Activated CD8-positive, alpha-beta T cell treated with anti-CD3 and anti-CD28 coated beads for 36 hours (primary cell): Measurements from ENCODE around the gene ELFN2. TPM values are rescaled to one million over a fixed set of nuclear protein-coding genes. Genes with fewer than 3 reads are reported as not detected.

Source experiments
- ATAC-seq: fragments of 200-7000 bp; cut with Tn5 transposase; one replicate; pipeline ENCODE4 v1.10.0; 2021; ENCODE audit warnings: mild to moderate bottlenecking, moderate library complexity
- CTCF ChIA-PET: fragments of 350-600 bp; sonication (Branson Sonifier 250); formaldehyde crosslinking; loops from one replicate; lab custom pipeline; 2021; ENCODE audit warnings: antibody characterized with exemption; lab: Charles Lee
- POLR2A ChIA-PET: fragments of 350-600 bp; sonication (Branson Sonifier 250); formaldehyde crosslinking; loops from one replicate; lab custom pipeline; 2021; ENCODE audit warnings: antibody characterized with exemption; lab: Charles Lee
- DNase-seq: peaks from one replicate; pipeline ENCODE4 v3.0.0-alpha.2; 2020
- H3K27ac Mint-ChIP-seq: one replicate; pipeline ENCODE4 v1.8.0; 2021; ENCODE audit warnings: mild to moderate bottlenecking, mixed read lengths
- H3K27me3 Mint-ChIP-seq: one replicate; pipeline ENCODE4 v1.8.0; 2021; ENCODE audit warnings: mixed read lengths
- H3K36me3 Mint-ChIP-seq: one replicate; pipeline ENCODE4 v1.8.0; 2021; ENCODE audit warnings: low read depth, mixed read lengths
- H3K4me1 Mint-ChIP-seq: one replicate; pipeline ENCODE4 v1.8.0; 2021; ENCODE audit warnings: low read depth, mixed read lengths
- H3K4me3 Mint-ChIP-seq: one replicate; pipeline ENCODE4 v1.8.0; 2021; ENCODE audit warnings: mild to moderate bottlenecking, moderate library complexity, mixed read lengths
- H3K9me3 Mint-ChIP-seq: one replicate; pipeline ENCODE4 v1.8.0; 2021; ENCODE audit warnings: mixed read lengths
- CTCF ChIP-seq: fragments of 200-600 bp; IDR thresholded peaks from one replicate; pipeline ENCODE4 v1.8.0; 2022; ENCODE audit warnings: antibody characterized with exemption, mild to moderate bottlenecking
- intact Hi-C: fragments of 100-400 bp; cut with micrococcal nuclease; formaldehyde crosslinking; loops from one replicate; pipeline ENCODE4 v1.10.0; 2022
- total RNA-seq, 2 experiments: library from RNA; stranded (reverse); gene quantifications; one replicate each; pipeline ENCODE4 v1.2.3, GENCODE V29; 2021

ELFN2 gene
- total RNA-seq, 2 experiments from 2014 or later: 0.51 to 0.52 TPM

GRCh38 chr22:37377138-37377537 is 50.1 kb downstream of the ELFN2 start:
- no peak overlapping the region for H3K4me3 Mint-ChIP-seq
- ATAC-seq (no peak), DNase-seq (no peak)
- no peaks in the 10 kb centered on the region for H3K4me1 Mint-ChIP-seq
- no peaks in the 10 kb centered on the region for H3K36me3 Mint-ChIP-seq
- no peak for TF ChIP-seq CTCF
- no peak overlapping the region for H3K27ac Mint-ChIP-seq
- intact Hi-C loops: no loop called here
- peaks cover 12% of the 10 kb centered on the region for H3K27me3 Mint-ChIP-seq
- POLR2A ChIA-PET: no interaction called here
- H3K9me3 Mint-ChIP-seq: no peaks in the 10 kb centered on the region
- CTCF ChIA-PET: no interaction called here

- H3K27ac Mint-ChIP-seq: no peak overlapping the region
- CTCF ChIA-PET: no interaction called here
Measured at GRCh38 chr22:37376643-37377042, 50.6 kb downstream of the ELFN2 start.

GRCh38 chr22:37375801-37376200 is 51.5 kb downstream of the ELFN2 start:
- peaks cover 12% of the 10 kb centered on the region for H3K27me3 Mint-ChIP-seq
- DNase-seq (no peak), ATAC-seq (no peak)
- no peaks in the 10 kb centered on the region for H3K4me1 Mint-ChIP-seq
- H3K9me3 Mint-ChIP-seq: no peaks in the 10 kb centered on the region
- POLR2A ChIA-PET: no interaction called here
- intact Hi-C loops: no loop called here
- CTCF ChIA-PET: no interaction called here
- H3K36me3 Mint-ChIP-seq: no peaks in the 10 kb centered on the region
- no peak overlapping the region for H3K27ac Mint-ChIP-seq
- no peak for TF ChIP-seq CTCF
- H3K4me3 Mint-ChIP-seq: no peak overlapping the region

More at GRCh38 chr22:37376643-37377042, 50.6 kb downstream of the ELFN2 start:
- no peaks in the 10 kb centered on the region for H3K9me3 Mint-ChIP-seq
- ATAC-seq (no peak), DNase-seq (no peak)
- no peak overlapping the region for H3K4me3 Mint-ChIP-seq
- H3K36me3 Mint-ChIP-seq: no peaks in the 10 kb centered on the region
- no peak for TF ChIP-seq CTCF
- H3K4me1 Mint-ChIP-seq: no peaks in the 10 kb centered on the region
- intact Hi-C loops: no loop called here
- POLR2A ChIA-PET: no interaction called here
- H3K27me3 Mint-ChIP-seq: peaks cover 12% of the 10 kb centered on the region

- DNase-seq (no peak), ATAC-seq (no peak)
- H3K27ac Mint-ChIP-seq: no peak overlapping the region
- CTCF ChIA-PET: no interaction called here
- H3K4me1 Mint-ChIP-seq: no peaks in the 10 kb centered on the region
- intact Hi-C loops: no loop called here
- no peaks in the 10 kb centered on the region for H3K36me3 Mint-ChIP-seq
- peaks cover 12% of the 10 kb centered on the region for H3K27me3 Mint-ChIP-seq
- H3K9me3 Mint-ChIP-seq: no peaks in the 10 kb centered on the region
- no peak for TF ChIP-seq CTCF
- POLR2A ChIA-PET: no interaction called here
- H3K4me3 Mint-ChIP-seq: no peak overlapping the region
Measured at GRCh38 chr22:37374571-37374970, 52.7 kb downstream of the ELFN2 start.

GRCh38 chr22:37373451-37373850 is 53.8 kb downstream of the ELFN2 start:
- DNase-seq (no peak), ATAC-seq (no peak)
- ChIA-PET CTCF (no interaction called here), POLR2A (no interaction called here)
- Mint-ChIP-seq H3K27ac (no peak overlapping the region), H3K4me1 (no peaks in the 10 kb centered on the region), H3K4me3 (no peak overlapping the region), H3K27me3 (peaks cover 8% of the 10 kb centered on the region), H3K9me3 (no peaks in the 10 kb centered on the region), H3K36me3 (no peaks in the 10 kb centered on the region)
- intact Hi-C loops: no loop called here
- no peak for TF ChIP-seq CTCF
